Inflammatory macrophage (primary cell): ENCODE measurements around the gene LRRC71.

ENCODE experiments used
- DNase-seq, 2 donors: peaks; one replicate each; pipeline ENCODE4 v3.0.0-alpha.2; 2020 to 2022

Gene LRRC71

DNA sequence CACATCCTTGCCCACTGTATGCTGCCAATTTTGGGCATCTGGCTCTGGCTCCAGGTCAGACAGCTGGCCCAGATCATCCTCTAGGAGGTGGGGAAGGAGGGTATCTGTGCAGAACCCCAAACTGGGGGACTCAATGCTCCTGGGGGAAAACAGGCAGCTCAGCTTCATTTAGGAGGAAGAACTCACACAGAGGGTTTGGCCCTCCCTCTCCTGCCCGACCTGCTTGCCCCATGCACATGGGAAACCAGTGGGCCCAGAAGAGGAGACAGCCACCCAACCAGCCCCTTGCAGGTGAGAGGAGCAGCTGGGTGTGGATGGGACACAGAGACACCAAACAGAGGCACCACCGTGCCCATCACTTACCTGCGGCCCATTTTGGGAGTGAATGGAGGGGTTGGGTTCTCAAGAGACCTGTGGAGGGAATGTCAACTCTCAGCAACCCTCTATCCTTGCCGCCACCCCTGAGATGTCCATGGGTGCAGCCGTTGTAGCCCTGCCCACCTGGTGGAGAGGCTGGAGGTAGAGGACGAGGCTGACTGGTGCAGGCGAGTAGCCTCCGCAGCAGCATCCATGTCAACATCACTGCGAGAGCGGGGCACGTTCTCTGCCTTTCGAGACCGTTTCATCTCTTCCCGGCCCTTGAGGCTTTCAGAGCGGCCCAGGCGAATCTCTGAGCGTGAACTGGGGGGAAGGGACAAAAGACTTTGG lies 27.5 kb downstream of the LRRC71 start:
- no peak for DNase-seq

DNA sequence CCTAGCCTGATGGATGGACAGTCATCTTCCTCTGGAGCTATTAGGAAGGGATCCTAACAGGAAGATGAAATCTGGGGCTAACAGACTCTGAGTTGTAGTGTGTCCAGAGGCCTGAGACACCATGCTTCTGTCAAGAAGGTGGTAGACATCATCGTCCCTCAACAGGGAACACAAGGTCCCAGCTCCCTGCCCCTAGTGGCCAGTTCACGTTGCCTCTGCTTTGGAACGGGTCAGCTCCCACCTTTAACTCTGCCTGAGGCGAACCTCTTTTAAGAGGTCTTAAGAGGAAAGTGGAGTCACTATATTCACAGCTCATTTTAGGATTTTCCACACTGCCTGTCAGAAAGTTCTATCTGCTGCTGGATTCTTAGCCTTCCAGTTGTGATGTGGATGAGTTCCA lies 28.3 kb downstream of the LRRC71 start:
- no peak for DNase-seq

DNA sequence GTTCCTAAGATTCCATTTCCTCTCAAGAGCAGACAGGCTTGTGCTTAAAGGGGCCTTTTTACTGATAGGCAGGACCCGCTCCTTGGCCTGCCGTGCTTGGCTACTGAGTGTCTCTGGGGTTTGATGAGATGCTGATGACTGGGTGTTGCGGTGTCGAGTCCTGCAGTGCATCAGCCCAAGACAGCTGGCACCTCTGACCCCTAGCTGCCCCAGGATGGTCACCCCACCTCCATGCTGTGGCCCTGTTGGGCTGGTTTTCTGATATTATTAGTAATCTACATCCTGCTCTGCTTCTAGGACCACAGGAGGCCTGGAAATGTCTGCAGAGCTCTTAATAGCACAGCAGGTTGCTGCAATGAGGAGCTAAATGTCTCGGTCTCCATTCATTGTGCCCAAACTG lies 28.7 kb downstream of the LRRC71 start:
- no peak for DNase-seq

DNA sequence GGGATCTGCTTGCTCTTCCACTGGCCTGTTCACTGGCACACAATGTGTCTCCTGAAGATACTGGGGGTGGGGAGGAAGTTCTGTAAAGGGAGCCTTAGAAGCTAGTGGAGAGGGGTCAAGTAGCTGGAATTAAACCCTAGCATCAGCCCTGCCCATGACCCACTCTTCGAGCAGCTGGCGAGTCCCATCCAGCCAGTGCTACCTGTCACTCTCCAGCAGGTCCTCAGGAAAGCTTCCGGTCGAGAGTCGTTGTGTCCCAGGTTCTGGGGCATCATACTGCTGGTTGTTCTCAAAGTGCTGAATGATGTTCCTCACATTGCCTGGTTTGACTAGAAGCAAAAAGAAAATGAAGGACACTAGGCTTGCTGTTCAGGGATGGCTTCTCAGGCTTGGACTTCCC lies 30.9 kb downstream of the LRRC71 start:
- no peak for DNase-seq

DNA sequence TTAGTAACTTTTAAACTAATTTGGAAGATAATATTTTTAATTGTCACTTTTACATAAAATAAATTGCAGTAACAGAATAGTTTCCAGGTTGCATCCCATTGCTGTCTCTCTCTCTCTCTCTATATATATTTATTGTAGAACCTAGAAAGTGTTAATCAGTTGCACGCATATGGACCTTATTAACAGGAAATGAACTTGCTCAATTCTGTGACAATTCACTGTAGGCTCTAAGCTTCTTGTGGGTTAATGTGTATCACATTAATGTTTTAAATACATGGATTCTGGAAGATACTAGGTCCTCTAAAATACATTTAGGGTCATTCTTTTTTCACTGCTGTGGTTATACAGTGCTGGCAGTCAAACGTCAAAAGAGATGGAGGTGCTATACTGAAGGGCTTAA lies 33.1 kb downstream of the LRRC71 start:
- no peak for DNase-seq

DNA sequence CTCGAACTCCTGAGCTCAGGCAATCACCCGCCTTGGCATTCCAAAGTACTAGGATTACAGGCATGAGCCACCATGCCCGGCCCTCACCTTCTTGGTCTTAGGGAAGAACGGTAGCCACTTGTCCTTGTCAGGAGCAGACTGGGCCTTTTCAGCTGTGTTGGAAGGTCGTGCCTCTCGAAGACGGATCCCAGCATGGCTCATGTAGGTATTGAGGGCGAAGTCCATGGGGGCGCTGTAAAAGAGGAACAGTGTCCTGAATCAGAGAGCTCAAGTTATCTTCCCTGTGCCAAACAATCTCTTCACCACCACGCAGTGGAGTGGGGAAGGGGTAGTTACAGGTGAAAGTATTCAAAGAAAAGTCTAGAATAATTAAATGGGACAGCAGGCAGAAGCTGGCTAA lies 35.9 kb downstream of the LRRC71 start:
- DNase-seq = no peak

DNA sequence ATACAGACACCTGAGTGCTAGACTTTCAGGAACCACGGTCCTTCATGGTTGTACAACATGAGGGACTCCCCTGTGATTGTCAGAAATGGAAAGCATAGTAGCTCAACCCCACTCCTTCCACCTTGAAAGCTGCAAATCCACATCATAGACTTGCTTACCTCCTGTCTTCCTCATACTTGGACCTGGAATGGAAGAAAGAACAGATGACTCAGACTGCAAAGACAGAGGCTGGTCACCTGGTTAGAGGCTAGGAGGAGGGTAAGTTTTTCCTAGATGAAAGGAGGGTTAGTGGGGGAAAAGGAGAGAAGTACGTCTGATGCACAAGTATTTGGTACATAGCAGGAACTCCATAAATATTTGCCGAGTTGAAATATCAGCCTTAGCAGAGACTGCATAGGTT lies 37.2 kb downstream of the LRRC71 start:
- no peak for DNase-seq

DNA sequence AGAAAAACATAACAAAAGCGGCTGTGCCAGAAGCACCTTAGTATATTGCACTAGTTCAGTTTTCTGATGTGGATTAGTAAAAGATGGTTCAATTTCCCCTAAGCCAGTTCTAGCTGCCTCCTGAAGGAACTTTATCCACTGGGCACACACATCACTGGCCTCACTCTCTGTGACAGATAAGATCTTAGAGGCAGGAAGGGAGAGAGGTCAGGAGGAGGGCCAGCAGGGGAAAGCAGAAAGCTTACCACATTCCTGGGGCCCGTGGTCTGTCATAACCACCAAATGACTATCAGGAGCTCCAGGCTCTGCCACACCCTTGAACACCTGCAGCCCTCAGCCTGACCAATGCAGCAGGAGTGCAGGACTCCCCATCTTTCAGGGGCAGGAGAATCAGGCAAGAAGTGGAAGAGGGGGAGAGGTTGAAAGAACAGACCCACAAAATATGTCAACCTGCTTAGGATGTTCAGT lies 37.8 kb downstream of the LRRC71 start:
- no peak for DNase-seq

DNA sequence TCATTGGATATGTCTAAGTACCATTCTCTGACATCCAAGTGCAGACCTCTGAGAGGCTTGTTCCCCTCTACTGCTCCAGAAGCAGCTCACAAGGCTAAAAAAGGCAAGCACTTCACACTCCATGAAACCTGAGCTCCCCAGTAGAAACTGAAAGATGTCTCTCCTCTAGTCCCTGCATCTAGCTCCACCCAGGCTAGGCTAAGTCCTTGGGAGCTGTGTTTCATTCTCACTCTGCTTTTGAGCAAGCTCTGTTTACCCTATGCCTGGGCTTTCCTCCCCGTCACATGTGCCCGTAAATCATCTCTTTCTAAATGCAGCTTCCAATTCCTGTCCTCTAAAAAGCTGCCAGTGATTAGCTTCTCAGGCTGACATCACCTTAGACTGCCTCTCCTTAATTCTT lies 39.0 kb downstream of the LRRC71 start:
- DNase-seq = no peak

DNA sequence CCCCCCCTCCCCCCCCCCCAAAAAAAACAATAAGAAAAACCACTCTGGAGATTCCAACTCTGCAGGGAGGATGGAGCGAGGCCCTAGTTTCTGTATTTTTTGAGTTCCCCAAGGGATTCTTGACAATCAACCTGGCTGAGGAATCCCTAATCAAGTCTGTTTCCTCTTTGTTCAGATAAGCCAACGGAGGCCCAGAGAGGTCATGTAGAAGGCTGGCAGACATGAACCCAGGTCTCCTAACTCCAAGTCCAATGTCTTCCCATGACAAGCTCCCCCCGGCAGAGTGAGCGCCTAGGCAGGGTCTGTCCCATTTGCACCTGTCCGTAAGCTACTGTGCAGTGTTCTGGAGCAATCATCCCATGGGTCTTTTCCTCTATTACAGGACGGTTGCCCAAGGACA lies 39.5 kb downstream of the LRRC71 start:
- DNase-seq = no peak

DNA sequence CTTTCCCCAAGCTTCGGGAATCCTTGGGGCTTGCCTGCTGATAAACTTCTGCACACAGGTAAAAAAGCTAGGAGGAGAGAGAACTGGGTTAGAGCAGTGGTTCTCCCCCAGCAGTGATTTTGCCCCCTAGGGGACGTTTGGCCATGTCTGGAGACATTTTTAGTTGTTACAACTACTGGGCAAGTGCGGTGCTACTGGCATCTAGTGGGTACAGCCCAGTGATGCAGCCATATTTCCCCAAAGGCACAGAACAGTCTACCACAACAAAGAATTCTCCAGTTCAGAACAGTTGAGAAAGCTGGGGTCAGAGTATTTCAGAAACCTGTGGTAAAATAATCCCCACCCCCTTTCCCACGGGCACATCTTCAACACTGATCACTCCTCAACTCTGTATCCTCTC lies 41.3 kb downstream of the LRRC71 start:
- DNase-seq = peak; percentile 40

DNA sequence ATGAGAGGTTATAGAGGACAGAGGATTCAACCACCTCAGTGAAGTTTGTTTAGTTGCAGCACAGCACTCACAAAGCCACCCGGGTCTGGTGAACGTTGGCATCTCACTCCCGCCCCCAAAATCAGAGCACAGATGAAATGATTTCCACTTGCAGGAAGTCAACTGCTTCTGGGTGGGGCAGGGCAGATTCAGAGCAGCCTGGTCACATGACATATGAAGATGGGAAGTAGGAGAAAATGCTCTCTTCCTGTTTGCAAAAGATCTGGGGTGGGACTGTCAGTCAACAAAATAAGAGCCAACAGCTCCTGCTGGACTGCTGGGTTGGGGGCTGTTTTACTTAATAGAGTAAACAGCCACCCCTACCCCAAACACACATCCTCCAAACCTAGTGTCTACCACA lies 43.2 kb downstream of the LRRC71 start:
- DNase-seq = peak; percentile 85 to 87

DNA sequence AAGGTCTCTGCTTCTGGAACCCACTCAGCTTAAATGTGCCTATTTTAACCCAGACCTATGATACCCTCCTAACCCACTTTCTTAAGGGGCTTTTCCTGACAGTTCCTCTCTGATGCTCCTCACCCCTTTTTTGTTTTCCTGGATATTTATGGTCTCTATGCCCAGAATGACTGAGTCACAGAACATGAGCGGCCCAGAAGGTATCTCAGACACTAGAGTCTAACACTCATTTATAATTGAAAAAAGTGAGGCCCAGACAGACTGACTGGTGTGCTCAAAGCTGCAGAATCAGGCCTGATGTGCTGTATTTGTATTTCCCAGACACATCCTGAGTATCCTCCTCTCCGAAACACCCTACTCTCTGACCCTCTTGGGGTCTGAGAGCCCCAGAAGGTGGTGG lies 44.0 kb downstream of the LRRC71 start:
- no peak for DNase-seq

DNA sequence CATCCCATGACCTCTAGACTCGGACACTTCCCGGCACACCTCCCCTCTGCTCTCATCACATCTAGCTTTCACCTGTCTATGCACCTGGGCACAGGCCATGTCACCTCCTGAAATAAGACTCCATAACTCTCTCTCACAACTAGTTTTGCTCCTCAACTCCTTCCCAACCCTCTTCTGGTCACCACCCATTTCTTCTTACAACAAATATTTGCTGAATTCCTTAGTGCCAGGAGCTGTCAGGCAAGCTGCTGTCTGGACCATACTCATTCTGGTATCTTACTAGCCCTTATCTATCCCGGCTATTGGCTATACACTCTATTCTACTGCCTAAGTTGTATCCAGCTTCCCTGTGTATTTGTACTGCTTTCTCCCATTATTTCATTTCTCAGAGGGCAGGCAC lies 49.1 kb downstream of the LRRC71 start:
- DNase-seq = no peak

DNA sequence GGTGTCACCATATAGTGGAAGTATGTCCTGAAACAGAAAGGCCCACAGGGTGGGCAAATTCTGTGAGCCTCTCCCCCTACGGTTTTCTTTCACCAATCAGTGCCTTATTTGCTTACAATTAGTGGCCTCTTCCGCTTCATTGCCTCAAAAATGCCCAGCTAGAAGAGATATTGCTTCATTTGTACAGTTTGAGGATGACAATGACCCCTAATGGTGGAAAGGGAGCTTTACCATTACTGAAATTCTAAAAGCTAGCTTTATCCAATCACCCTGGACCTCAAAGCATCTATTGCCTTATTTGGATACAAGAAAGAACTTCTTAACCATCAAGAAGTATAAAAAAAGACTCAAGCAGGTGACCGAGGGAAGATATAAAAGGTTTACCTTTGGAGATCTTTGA lies 49.6 kb downstream of the LRRC71 start:
- no peak for DNase-seq

DNA sequence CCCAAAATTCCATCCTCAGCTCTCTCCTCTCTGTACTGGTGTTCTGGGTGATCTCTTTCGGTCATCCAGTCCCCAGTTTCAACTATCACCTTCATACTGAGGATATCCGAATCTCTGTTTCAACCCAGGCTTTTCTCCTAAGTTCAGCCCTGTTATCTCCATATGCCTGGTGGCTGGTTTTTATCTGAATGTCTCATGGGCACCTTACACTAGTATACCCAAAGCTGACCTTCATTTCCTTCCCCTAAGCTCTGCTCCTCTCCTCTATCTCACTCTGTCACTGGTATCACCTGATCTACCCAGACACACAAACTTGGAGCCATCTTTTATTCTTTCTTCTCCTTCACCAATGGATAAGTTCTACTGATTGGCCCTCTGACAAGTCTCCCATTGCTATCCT lies 53.0 kb downstream of the LRRC71 start:
- DNase-seq = no peak

DNA sequence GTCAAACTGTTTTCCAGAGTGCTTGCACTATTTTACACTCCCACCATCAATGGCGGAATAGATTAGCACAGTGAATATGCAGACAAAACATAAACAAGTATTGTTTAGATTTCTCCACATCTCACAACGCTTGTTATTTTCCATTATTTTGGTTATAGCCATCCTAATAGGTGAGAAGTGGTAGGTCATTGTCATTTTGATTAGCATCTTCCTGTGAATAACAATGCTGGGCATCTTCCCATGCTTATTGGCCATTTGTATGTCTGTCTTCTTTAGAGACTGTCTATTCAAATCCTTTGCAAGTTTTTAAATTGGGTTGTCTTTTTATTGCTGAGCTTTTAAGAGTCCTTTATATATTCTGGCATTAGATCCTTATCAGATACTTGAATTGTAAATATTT lies 54.7 kb downstream of the LRRC71 start:
- no peak for DNase-seq

DNA sequence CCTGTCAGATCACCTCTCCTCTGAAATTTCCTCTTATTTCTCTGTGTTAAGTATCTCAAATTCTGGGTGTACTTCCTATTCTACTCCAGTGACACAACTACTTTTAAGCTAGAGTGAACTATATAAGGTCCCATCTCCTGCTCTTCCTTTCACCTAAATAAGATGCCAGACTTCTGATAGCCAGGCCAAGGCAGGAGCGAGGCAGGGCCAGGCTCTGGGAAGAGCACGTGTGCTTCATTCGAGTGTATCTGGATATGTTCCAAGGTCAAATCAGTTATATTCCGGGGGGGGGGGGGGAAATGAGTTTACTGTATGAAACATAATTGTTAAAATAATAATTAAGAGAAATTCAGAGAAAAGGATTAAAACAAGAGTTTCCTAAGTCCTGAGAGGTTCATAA lies 60.1 kb downstream of the LRRC71 start:
- no peak for DNase-seq
